H1 (cell line): ENCODE results near the gene EIPR1.

Source experiments
- CREB1 ChIP-seq: IDR thresholded peaks from 2 replicates; pipeline ENCODE4 v1.6.1; 2012; ENCODE audit warnings: inconsistent platforms
- EP300 ChIP-seq, 2 experiments: IDR thresholded peaks; 1 replicate in 1 of 2; 2 replicates in 1 of 2; pipeline ENCODE4 v1.6.1; 2011 to 2012; ENCODE audit warnings: low read depth in 2 of 2, low read length in 2 of 2, mild to moderate bottlenecking in 2 of 2, borderline replicate concordance in 1 of 2, inconsistent platforms in 1 of 2, moderate library complexity in 1 of 2
- NRF1 ChIP-seq: IDR thresholded peaks from 2 replicates; pipeline ENCODE4 v1.6.1; 2011; ENCODE audit warnings: mild to moderate bottlenecking, low read depth, low read length, improper control_type of control experiment
- RFX5 ChIP-seq: IDR thresholded peaks from 2 replicates; pipeline ENCODE4 v1.6.1; 2011; ENCODE audit warnings: low read depth, low read length, improper control_type of control experiment, borderline replicate concordance
- TAF1 ChIP-seq: IDR thresholded peaks from 2 replicates; pipeline ENCODE4 v1.6.1; 2011; ENCODE audit warnings: mild to moderate bottlenecking, low read depth, low read length
- TF ChIP-seq, protein P1 (sequence below), 3 experiments: IDR thresholded peaks; 1 replicate in 2 of 3; 2 replicates in 1 of 3; pipeline versions ENCODE4 v1.5.1 to v1.6.1; 2011; ENCODE audit warnings: low read length in 3 of 3, mild to moderate bottlenecking in 3 of 3, inconsistent platforms in 2 of 3, low read depth in 1 of 3, moderate library complexity in 1 of 3; ENCODE audit not compliant: insufficient read depth in 1 of 3; ENCODE audit errors: control extremely low read depth in 1 of 3

DNA sequence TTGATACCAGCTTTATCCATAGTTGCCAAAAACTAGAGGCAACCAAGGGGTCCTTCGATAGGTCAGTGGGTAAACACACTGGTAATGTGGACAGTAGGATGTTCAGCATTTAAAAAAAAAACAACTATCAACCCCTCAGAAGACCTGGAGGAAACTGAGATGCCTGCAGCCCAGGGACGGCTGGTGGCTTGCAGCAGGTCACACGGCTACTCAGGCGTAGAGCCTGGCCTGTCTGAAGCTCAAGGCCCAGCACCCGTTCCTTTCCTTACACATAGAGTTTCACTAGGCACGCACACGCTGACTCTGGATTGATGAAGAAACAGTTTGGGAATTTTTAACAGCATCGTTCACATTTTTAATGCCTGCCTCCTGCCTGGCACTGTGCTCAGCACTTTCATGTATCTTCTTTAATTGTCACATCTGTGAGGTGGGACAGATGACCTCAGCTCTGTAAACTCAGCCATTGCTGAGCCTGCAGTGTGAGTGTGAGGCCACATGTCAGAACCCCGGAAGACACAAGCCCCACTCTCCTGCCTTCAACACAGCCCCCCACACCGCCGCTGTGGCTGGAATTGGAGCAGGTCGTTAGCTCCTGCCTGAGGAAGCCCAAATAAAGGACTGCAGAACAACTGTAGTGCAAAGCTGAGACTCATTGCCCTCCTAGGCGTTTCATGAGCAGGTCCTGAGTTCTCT is 42.6 kb upstream of the EIPR1 start:
- TF ChIP-seq CREB1 (no peak), RFX5 (no peak), EP300 (IDR thresholded peaks at IDR 0.05; ENCODE audit: borderline replicate concordance in 1 of 2, low read depth in 2 of 2, low read length in 2 of 2) (no peak), NRF1 (no peak), TAF1 (no peak)
- TF ChIP-seq, protein P1, sequence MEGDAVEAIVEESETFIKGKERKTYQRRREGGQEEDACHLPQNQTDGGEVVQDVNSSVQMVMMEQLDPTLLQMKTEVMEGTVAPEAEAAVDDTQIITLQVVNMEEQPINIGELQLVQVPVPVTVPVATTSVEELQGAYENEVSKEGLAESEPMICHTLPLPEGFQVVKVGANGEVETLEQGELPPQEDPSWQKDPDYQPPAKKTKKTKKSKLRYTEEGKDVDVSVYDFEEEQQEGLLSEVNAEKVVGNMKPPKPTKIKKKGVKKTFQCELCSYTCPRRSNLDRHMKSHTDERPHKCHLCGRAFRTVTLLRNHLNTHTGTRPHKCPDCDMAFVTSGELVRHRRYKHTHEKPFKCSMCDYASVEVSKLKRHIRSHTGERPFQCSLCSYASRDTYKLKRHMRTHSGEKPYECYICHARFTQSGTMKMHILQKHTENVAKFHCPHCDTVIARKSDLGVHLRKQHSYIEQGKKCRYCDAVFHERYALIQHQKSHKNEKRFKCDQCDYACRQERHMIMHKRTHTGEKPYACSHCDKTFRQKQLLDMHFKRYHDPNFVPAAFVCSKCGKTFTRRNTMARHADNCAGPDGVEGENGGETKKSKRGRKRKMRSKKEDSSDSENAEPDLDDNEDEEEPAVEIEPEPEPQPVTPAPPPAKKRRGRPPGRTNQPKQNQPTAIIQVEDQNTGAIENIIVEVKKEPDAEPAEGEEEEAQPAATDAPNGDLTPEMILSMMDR (IDR thresholded peaks at IDR 0.05; ENCODE audit: control extremely low read depth in 1 of 3, insufficient read depth in 1 of 3, low read depth in 1 of 3, low read length in 3 of 3), result no peak
